MCF 10A (cell line): ENCODE data around the gene EPB41L4A. TPM values are rescaled to one million over a fixed set of nuclear protein-coding genes. Genes with fewer than 3 reads are reported as not detected.
"Not testable (repeated sequence)": the region's sequence is repeated elsewhere in the genome, so short reads cannot be mapped to it uniquely, and the experiment has no call there.

Source experiments
- BruUV-seq: library from RNA; stranded (reverse); fragments of 400-500 nt; replicated peaks from 2 replicates; lab custom pipeline; 2021; lab: Mats Ljungman, UMichigan
- CTCF ChIA-PET: fragments of 300-600 bp; sonication (Branson Sonifier 250); formaldehyde crosslinking; extraction: SDS; loops from one replicate; lab custom pipeline; 2021; ENCODE audit warnings: antibody characterized with exemption, inconsistent platforms; lab: Yijun Ruan, JAX
- POLR2A ChIA-PET: fragments of 300-600, 350-650 bp; sonication (Branson Sonifier 250); formaldehyde crosslinking; extraction: SDS; loops from one replicate; lab custom pipeline; 2020; ENCODE audit warnings: antibody characterized with exemption, inconsistent platforms; lab: Yijun Ruan, JAX
- DNase-seq: peaks from one replicate; pipeline ENCODE4 v3.0.0-alpha.2; 2018; ENCODE audit not compliant: unreplicated experiment
- H3K27ac Mint-ChIP-seq: one replicate; pipeline ENCODE4 v1.8.0; 2022; ENCODE audit warnings: mild to moderate bottlenecking, low read depth, mixed read lengths; ENCODE audit not compliant: unreplicated experiment
- H3K27me3 Mint-ChIP-seq: one replicate; pipeline ENCODE4 v1.8.0; 2022; ENCODE audit warnings: mixed read lengths; ENCODE audit not compliant: insufficient read depth, unreplicated experiment
- H3K36me3 Mint-ChIP-seq: one replicate; pipeline ENCODE4 v1.8.0; 2022; ENCODE audit warnings: mild to moderate bottlenecking, moderate library complexity, mixed read lengths; ENCODE audit not compliant: insufficient read depth, unreplicated experiment
- H3K4me1 Mint-ChIP-seq: one replicate; pipeline ENCODE4 v1.8.0; 2022; ENCODE audit warnings: mixed read lengths; ENCODE audit not compliant: insufficient read depth, unreplicated experiment
- H3K4me3 Mint-ChIP-seq: one replicate; pipeline ENCODE4 v1.8.0; 2022; ENCODE audit warnings: mild to moderate bottlenecking, moderate library complexity, mixed read lengths; ENCODE audit not compliant: unreplicated experiment
- H3K9me3 Mint-ChIP-seq: one replicate; pipeline ENCODE4 v1.8.0; 2022; ENCODE audit warnings: mixed read lengths; ENCODE audit not compliant: unreplicated experiment
- intact Hi-C: fragments of 100-400 bp; cut with micrococcal nuclease; formaldehyde crosslinking; loops from 2 replicates; pipeline ENCODE4 v1.14.1; 2022
- total RNA-seq: library from RNA; stranded (reverse); gene quantifications from 2 replicates; pipeline ENCODE4 v1.2.3, GENCODE V29; 2022
- TF ChIP-seq, protein P1 (sequence below): fragments of 200-600 bp; IDR thresholded peaks from one replicate; pipeline ENCODE4 v1.8.0; 2022; ENCODE audit warnings: antibody characterized with exemption, mild to moderate bottlenecking; ENCODE audit not compliant: unreplicated experiment

The EPB41L4A gene
- total RNA-seq, 1 experiment from 2014 or later, result 12.4 TPM

- TF ChIP-seq, protein P1, sequence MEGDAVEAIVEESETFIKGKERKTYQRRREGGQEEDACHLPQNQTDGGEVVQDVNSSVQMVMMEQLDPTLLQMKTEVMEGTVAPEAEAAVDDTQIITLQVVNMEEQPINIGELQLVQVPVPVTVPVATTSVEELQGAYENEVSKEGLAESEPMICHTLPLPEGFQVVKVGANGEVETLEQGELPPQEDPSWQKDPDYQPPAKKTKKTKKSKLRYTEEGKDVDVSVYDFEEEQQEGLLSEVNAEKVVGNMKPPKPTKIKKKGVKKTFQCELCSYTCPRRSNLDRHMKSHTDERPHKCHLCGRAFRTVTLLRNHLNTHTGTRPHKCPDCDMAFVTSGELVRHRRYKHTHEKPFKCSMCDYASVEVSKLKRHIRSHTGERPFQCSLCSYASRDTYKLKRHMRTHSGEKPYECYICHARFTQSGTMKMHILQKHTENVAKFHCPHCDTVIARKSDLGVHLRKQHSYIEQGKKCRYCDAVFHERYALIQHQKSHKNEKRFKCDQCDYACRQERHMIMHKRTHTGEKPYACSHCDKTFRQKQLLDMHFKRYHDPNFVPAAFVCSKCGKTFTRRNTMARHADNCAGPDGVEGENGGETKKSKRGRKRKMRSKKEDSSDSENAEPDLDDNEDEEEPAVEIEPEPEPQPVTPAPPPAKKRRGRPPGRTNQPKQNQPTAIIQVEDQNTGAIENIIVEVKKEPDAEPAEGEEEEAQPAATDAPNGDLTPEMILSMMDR, result no peak
- TSS peak; percentile 64 for BruUV-seq
- POLR2A ChIA-PET, result interaction anchor here (0.6 to 7.7 kb wide), 20 partner anchors 9 to 535 kb away, joined by 3 to 97 read pairs (median 5); partner anchors contain the start of gene EPB41L4A
- intact Hi-C loops, result no loop called here
- H3K36me3 Mint-ChIP-seq, result peaks cover 13% of the 10 kb centered on the region
- H3K4me3 Mint-ChIP-seq, result no peak overlapping the region
- CTCF ChIA-PET, result interaction anchor here (0.6 to 6.3 kb wide), 11 partner anchors 10 to 194 kb away, joined by 3 to 39 read pairs (median 4); partner anchors contain the start of gene EPB41L4A
- H3K27ac Mint-ChIP-seq, result peak overlapping the region; percentile 80
- DNase-seq, result no peak
- H3K9me3 Mint-ChIP-seq, result no peaks in the 10 kb centered on the region
- H3K4me1 Mint-ChIP-seq, result peaks cover 23% of the 10 kb centered on the region
- H3K27me3 Mint-ChIP-seq, result no peaks in the 10 kb centered on the region
Observed at GRCh38 chr5:112227911-112228631, 191.0 kb downstream of the EPB41L4A start.

DNA sequence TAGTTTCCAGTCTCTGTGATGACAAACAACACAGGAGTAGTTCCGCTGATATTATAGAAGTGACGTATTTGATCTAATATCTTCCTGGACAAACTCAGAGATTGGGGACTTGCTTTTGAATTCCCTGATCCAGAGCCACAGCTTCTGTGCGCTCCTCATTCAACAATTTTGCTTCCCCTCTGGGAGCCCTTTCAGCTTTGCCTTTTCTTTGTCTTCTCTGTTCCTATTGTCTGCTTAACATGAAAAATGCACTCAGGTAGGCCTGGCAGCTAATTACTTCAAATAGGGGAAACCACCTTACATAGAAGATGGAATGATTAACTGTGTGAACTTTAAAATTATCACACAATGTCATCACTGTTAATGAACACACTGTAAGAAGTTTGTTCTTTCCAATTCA lies 192.9 kb downstream of the EPB41L4A start:
- intact Hi-C loops, result no loop called here
- Mint-ChIP-seq H3K9me3 (no peaks in the 10 kb centered on the region), H3K27me3 (no peaks in the 10 kb centered on the region), H3K4me3 (no peak overlapping the region), H3K27ac (no peak overlapping the region), H3K36me3 (peaks cover 13% of the 10 kb centered on the region), H3K4me1 (peaks cover 10% of the 10 kb centered on the region)
- CTCF ChIA-PET, result interaction anchor here (0.5 to 6.3 kb wide), 6 partner anchors 15 to 231 kb away, joined by 3 to 39 read pairs (median 3); partner anchors contain the start of gene EPB41L4A
- TF ChIP-seq, protein P1, result no peak
- no TSS peak for BruUV-seq
- POLR2A ChIA-PET, result interaction anchor here (1.3 to 7.7 kb wide), 3 partner anchors 9 to 192 kb away, joined by 3 to 97 read pairs (median 31); partner anchors contain the start of gene EPB41L4A
- DNase-seq, result no peak

DNA sequence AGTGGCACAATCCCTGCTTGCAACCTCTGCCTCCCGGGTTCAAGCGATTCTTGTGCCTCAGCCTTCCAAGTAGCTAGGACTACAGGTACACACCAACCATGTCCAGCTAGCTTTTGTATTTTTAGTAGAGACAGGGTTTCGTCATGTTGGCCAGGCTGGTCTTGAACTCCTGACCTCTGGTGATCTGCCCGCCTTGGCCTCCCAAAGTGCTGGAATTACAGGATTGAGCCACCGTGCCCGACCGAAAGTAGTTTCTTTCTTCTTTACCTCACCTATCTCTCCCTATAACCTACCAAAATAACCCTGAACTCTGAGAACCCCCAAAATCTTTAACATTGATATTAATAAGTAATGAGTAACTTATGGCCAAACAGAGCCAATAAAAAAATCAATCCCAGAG lies 196.1 kb downstream of the EPB41L4A start:
- POLR2A ChIA-PET, H3K4me1 Mint-ChIP-seq, BruUV-seq, DNase-seq, H3K9me3 Mint-ChIP-seq, H3K4me3 Mint-ChIP-seq, intact Hi-C loops, H3K27me3 Mint-ChIP-seq: not testable (repeated sequence)
- Mint-ChIP-seq H3K36me3 (peaks cover 13% of the 10 kb centered on the region), H3K27ac (peak overlapping the region; percentile 62)
- CTCF ChIA-PET, result interaction anchor here (1.5 to 2.4 kb wide), 2 partner anchors 12 to 198 kb away, joined by 12 to 15 read pairs; no protein-coding TSS in a partner anchor

DNA sequence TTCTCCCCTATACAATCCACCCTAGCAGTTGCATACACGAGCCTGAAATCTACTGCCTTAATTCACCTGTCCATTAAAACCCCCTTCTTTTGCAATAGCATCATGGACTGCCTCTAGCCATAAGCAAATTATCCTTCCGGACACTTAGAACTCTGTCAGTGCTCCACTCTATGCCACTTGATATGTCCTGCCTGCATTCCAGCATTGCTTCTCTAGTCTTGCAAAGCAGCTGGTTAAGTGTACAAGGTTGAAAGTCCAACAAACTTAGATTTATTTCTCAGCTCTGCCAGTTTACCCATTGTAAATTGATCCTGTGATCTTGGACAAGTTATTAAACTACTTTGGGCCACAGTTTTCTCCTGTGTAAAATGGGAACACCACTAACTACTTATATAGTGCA lies 197.9 kb downstream of the EPB41L4A start:
- H3K4me3 Mint-ChIP-seq, result no peak overlapping the region
- ChIA-PET POLR2A (interaction anchor here (0.9 to 1.4 kb wide), 3 partner anchors 12 to 118 kb away, joined by 3 to 5 read pairs (median 3); no protein-coding TSS in a partner anchor), CTCF (interaction anchor here (0.7 to 2.4 kb wide), 3 partner anchors 10 to 101 kb away, joined by 3 to 15 read pairs (median 3); no protein-coding TSS in a partner anchor)
- intact Hi-C loops, result no loop called here
- no peaks in the 10 kb centered on the region for H3K9me3 Mint-ChIP-seq
- H3K4me1 Mint-ChIP-seq, result peaks cover 9% of the 10 kb centered on the region
- DNase-seq, result no peak
- no TSS peak for BruUV-seq
- TF ChIP-seq, protein P1, result no peak
- H3K36me3 Mint-ChIP-seq, result peaks cover 19% of the 10 kb centered on the region
- no peak overlapping the region for H3K27ac Mint-ChIP-seq
- H3K27me3 Mint-ChIP-seq, result no peaks in the 10 kb centered on the region
